ENCODE results near the gene WWOX. TPM values are rescaled to one million over a fixed set of nuclear protein-coding genes. Genes with fewer than 3 reads are reported as not detected.

WWOX gene
- total RNA-seq, 2 experiments from 2014 or later = 20.2 to 21.4 TPM

- Mint-ChIP-seq H3K27ac (no peak overlapping the region), H3K9me3 (no peaks in the 10 kb centered on the region), H3K36me3 (ENCODE audit: low read depth) (peaks cover 2% of the 10 kb centered on the region), H3K4me3 (no peak overlapping the region), H3K4me1 (ENCODE audit: low read depth) (no peaks in the 10 kb centered on the region), H3K27me3 (ENCODE audit: low read depth) (no peaks in the 10 kb centered on the region)
- no peak for DNase-seq
- CTCF ChIA-PET = no interaction called here
- intact Hi-C loops (cut with micrococcal nuclease) = no loop called here
Measured at GRCh38 chr16:78957317-78958100, 858.1 kb downstream of the WWOX start.

GRCh38 chr16:78961464-78961863 is 862.0 kb downstream of the WWOX start:
- CTCF ChIA-PET = no interaction called here
- no peaks in the 10 kb centered on the region for H3K4me1 Mint-ChIP-seq (ENCODE audit: low read depth)
- H3K9me3 Mint-ChIP-seq = peaks cover 8% of the 10 kb centered on the region
- H3K27me3 Mint-ChIP-seq (ENCODE audit: low read depth) = no peaks in the 10 kb centered on the region
- intact Hi-C loops (cut with micrococcal nuclease) = loop anchor here (5.0 kb wide), 1 partner anchor 184 kb away; no protein-coding TSS in a partner anchor
- no peak for DNase-seq
- peaks cover 2% of the 10 kb centered on the region for H3K36me3 Mint-ChIP-seq (ENCODE audit: low read depth)
- H3K4me3 Mint-ChIP-seq = no peak overlapping the region
- H3K27ac Mint-ChIP-seq = no peak overlapping the region

- no peak for DNase-seq
- H3K27ac Mint-ChIP-seq = no peak overlapping the region
- H3K27me3 Mint-ChIP-seq (ENCODE audit: low read depth) = no peaks in the 10 kb centered on the region
- intact Hi-C loops (cut with micrococcal nuclease) = loop anchor here (5.0 kb wide), 1 partner anchor 185 kb away; no protein-coding TSS in a partner anchor
- peaks cover 2% of the 10 kb centered on the region for H3K36me3 Mint-ChIP-seq (ENCODE audit: low read depth)
- H3K4me1 Mint-ChIP-seq (ENCODE audit: low read depth) = no peaks in the 10 kb centered on the region
- H3K4me3 Mint-ChIP-seq = no peak overlapping the region
- CTCF ChIA-PET = no interaction called here
- peaks cover 8% of the 10 kb centered on the region for H3K9me3 Mint-ChIP-seq
Measured at GRCh38 chr16:78962457-78962929, 863.0 kb downstream of the WWOX start.

- H3K27me3 Mint-ChIP-seq (ENCODE audit: low read depth) = no peaks in the 10 kb centered on the region
- DNase-seq = no peak
Measured at GRCh38 chr16:78967948-78968347, 868.5 kb downstream of the WWOX start.

GRCh38 chr16:78969721-78970120 is 870.3 kb downstream of the WWOX start:
- H3K27me3 Mint-ChIP-seq (ENCODE audit: low read depth) = no peaks in the 10 kb centered on the region
- intact Hi-C loops (cut with micrococcal nuclease) = no loop called here
- CTCF ChIA-PET = no interaction called here
- no peak overlapping the region for H3K27ac Mint-ChIP-seq
- no peaks in the 10 kb centered on the region for H3K4me1 Mint-ChIP-seq (ENCODE audit: low read depth)
- H3K9me3 Mint-ChIP-seq = no peaks in the 10 kb centered on the region
- no peak for DNase-seq
- H3K4me3 Mint-ChIP-seq = no peak overlapping the region
- H3K36me3 Mint-ChIP-seq (ENCODE audit: low read depth) = no peaks in the 10 kb centered on the region

More at GRCh38 chr16:78967948-78968347, 868.5 kb downstream of the WWOX start:
- intact Hi-C loops (cut with micrococcal nuclease) = no loop called here
- H3K4me1 Mint-ChIP-seq (ENCODE audit: low read depth) = no peaks in the 10 kb centered on the region
- no peaks in the 10 kb centered on the region for H3K36me3 Mint-ChIP-seq (ENCODE audit: low read depth)
- peaks cover 6% of the 10 kb centered on the region for H3K9me3 Mint-ChIP-seq
- no peak overlapping the region for H3K4me3 Mint-ChIP-seq
- H3K27ac Mint-ChIP-seq = no peak overlapping the region
- CTCF ChIA-PET = no interaction called here

- Mint-ChIP-seq H3K9me3 (no peaks in the 10 kb centered on the region), H3K36me3 (ENCODE audit: low read depth) (no peaks in the 10 kb centered on the region), H3K4me1 (ENCODE audit: low read depth) (no peaks in the 10 kb centered on the region), H3K27ac (no peak overlapping the region), H3K4me3 (no peak overlapping the region), H3K27me3 (ENCODE audit: low read depth) (no peaks in the 10 kb centered on the region)
- no peak for DNase-seq
- CTCF ChIA-PET = no interaction called here
- intact Hi-C loops (cut with micrococcal nuclease) = no loop called here
Measured at GRCh38 chr16:78970650-78971049, 871.2 kb downstream of the WWOX start.

- no peak for DNase-seq
- Mint-ChIP-seq H3K4me1 (ENCODE audit: low read depth) (no peaks in the 10 kb centered on the region), H3K9me3 (no peaks in the 10 kb centered on the region)
Measured at GRCh38 chr16:78972006-78972405, 872.6 kb downstream of the WWOX start.

GRCh38 chr16:78972986-78973385 is 873.5 kb downstream of the WWOX start:
- CTCF ChIA-PET = no interaction called here
- Mint-ChIP-seq H3K4me3 (no peak overlapping the region), H3K36me3 (ENCODE audit: low read depth) (no peaks in the 10 kb centered on the region), H3K27me3 (ENCODE audit: low read depth) (no peaks in the 10 kb centered on the region), H3K9me3 (no peaks in the 10 kb centered on the region), H3K4me1 (ENCODE audit: low read depth) (no peaks in the 10 kb centered on the region), H3K27ac (no peak overlapping the region)
- intact Hi-C loops (cut with micrococcal nuclease) = no loop called here
- no peak for DNase-seq

More at GRCh38 chr16:78972006-78972405, 872.6 kb downstream of the WWOX start:
- Mint-ChIP-seq H3K36me3 (ENCODE audit: low read depth) (no peaks in the 10 kb centered on the region), H3K27ac (no peak overlapping the region), H3K27me3 (ENCODE audit: low read depth) (no peaks in the 10 kb centered on the region), H3K4me3 (no peak overlapping the region)
- CTCF ChIA-PET = interaction anchor here (0.6 kb wide), 1 partner anchor 712 kb away, joined by 3 read pairs; no protein-coding TSS in a partner anchor
- intact Hi-C loops (cut with micrococcal nuclease) = no loop called here

GRCh38 chr16:78976212-78976611 is 876.8 kb downstream of the WWOX start:
- intact Hi-C loops (cut with micrococcal nuclease) = no loop called here
- Mint-ChIP-seq H3K4me1 (ENCODE audit: low read depth) (no peaks in the 10 kb centered on the region), H3K36me3 (ENCODE audit: low read depth) (no peaks in the 10 kb centered on the region), H3K27ac (no peak overlapping the region), H3K4me3 (no peak overlapping the region), H3K9me3 (no peaks in the 10 kb centered on the region), H3K27me3 (ENCODE audit: low read depth) (no peaks in the 10 kb centered on the region)
- no peak for DNase-seq
- CTCF ChIA-PET = interaction anchor here (0.5 kb wide), 1 partner anchor 36 kb away, joined by 3 read pairs; no protein-coding TSS in a partner anchor

- intact Hi-C loops (cut with micrococcal nuclease) = no loop called here
- Mint-ChIP-seq H3K36me3 (ENCODE audit: low read depth) (no peaks in the 10 kb centered on the region), H3K27me3 (ENCODE audit: low read depth) (no peaks in the 10 kb centered on the region), H3K4me1 (ENCODE audit: low read depth) (no peaks in the 10 kb centered on the region), H3K27ac (no peak overlapping the region), H3K9me3 (peaks cover 5% of the 10 kb centered on the region), H3K4me3 (no peak overlapping the region)
- CTCF ChIA-PET = no interaction called here
- DNase-seq = no peak
Measured at GRCh38 chr16:78980825-78981224, 881.4 kb downstream of the WWOX start.

- H3K9me3 Mint-ChIP-seq = peaks cover 5% of the 10 kb centered on the region
- no peaks in the 10 kb centered on the region for H3K36me3 Mint-ChIP-seq (ENCODE audit: low read depth)
- CTCF ChIA-PET = interaction anchor here (0.5 kb wide), 1 partner anchor 1213 kb away, joined by 3 read pairs; no protein-coding TSS in a partner anchor
- no peak overlapping the region for H3K4me3 Mint-ChIP-seq
- intact Hi-C loops (cut with micrococcal nuclease) = no loop called here
- no peaks in the 10 kb centered on the region for H3K27me3 Mint-ChIP-seq (ENCODE audit: low read depth)
- no peak overlapping the region for H3K27ac Mint-ChIP-seq
- H3K4me1 Mint-ChIP-seq (ENCODE audit: low read depth) = no peaks in the 10 kb centered on the region
- DNase-seq = no peak
Measured at GRCh38 chr16:78982096-78982744, 882.8 kb downstream of the WWOX start.

- H3K36me3 Mint-ChIP-seq (ENCODE audit: low read depth) = no peaks in the 10 kb centered on the region
- no peak for DNase-seq
- CTCF ChIA-PET = no interaction called here
- H3K4me1 Mint-ChIP-seq (ENCODE audit: low read depth) = no peaks in the 10 kb centered on the region
- H3K9me3 Mint-ChIP-seq = peaks cover 5% of the 10 kb centered on the region
- no peak overlapping the region for H3K4me3 Mint-ChIP-seq
- intact Hi-C loops (cut with micrococcal nuclease) = no loop called here
- no peak overlapping the region for H3K27ac Mint-ChIP-seq
- H3K27me3 Mint-ChIP-seq (ENCODE audit: low read depth) = no peaks in the 10 kb centered on the region
Measured at GRCh38 chr16:78984324-78984723, 884.9 kb downstream of the WWOX start.
